ENCODE data around the gene NHSL2.

DNA sequence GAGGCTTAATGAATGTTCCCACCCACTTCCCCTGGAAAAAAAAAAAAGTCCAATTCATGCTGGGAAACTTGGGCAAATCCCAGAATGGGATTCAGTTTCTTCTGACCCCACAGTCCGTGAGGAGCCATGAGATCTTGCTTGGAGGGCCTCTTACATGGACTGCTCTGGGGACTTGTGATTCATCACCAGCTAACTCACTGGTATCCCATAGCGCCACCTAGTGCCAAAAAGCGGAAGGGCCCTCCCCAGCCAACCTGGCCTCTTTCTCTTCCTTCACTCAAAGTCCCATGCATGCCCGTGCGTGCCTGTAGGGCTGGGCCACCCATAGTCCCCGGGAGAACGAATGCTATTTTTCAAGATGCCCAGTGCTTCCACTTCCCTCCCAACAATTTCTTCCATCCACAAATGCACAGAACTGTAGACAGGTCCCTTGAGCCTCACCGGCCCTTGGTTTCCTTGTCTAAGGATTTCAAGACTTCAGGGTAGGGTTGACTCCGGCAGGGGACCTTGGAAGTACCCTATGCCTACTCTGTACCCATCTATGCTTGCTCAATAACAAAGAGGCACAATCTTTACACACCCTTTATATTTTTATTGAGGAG is 216.0 kb downstream of the NHSL2 start:
- TF ChIP-seq, protein P1, sequence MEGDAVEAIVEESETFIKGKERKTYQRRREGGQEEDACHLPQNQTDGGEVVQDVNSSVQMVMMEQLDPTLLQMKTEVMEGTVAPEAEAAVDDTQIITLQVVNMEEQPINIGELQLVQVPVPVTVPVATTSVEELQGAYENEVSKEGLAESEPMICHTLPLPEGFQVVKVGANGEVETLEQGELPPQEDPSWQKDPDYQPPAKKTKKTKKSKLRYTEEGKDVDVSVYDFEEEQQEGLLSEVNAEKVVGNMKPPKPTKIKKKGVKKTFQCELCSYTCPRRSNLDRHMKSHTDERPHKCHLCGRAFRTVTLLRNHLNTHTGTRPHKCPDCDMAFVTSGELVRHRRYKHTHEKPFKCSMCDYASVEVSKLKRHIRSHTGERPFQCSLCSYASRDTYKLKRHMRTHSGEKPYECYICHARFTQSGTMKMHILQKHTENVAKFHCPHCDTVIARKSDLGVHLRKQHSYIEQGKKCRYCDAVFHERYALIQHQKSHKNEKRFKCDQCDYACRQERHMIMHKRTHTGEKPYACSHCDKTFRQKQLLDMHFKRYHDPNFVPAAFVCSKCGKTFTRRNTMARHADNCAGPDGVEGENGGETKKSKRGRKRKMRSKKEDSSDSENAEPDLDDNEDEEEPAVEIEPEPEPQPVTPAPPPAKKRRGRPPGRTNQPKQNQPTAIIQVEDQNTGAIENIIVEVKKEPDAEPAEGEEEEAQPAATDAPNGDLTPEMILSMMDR (IDR thresholded peaks at IDR 0.05): peak; percentile 72 to 83 (median 82)
- TF ChIP-seq POLR2A (IDR thresholded peaks at IDR 0.05): no peak

Measured in uterus (tissue), 2 donors.